ENCODE data around the gene S1PR3. TPM values are rescaled to one million over a fixed set of nuclear protein-coding genes. Genes with fewer than 3 reads are reported as not detected.

S1PR3 gene
- total RNA-seq, 1 donor from 2014 or later, result 18.3 TPM

DNA sequence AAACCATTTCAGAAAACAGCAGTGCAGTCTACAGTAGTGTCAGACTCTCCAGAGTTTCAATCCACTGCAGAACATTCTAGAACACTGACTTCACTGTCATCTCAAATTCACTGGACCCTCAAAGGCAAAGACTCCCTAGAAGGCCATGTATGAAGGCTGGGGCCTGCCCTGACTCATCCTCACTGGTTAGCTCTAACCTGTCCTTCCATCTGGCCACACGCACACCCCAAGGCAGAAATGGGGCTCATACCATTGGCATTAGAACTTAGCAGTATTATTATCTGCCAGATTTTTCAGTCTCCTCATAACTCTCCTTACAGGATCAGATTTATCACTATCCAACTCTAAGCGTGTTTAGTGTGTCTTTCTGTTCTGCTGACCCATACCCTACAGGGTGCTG, 20.4 kb downstream of the S1PR3 start:
- H3K9me3 Mint-ChIP-seq (ENCODE audit: unreplicated experiment), result no peaks in the 10 kb centered on the region
- no peaks in the 10 kb centered on the region for H3K36me3 Mint-ChIP-seq (ENCODE audit: low read depth, unreplicated experiment)
- H3K4me1 Mint-ChIP-seq (ENCODE audit: unreplicated experiment), result no peaks in the 10 kb centered on the region
- no peak overlapping the region for H3K4me3 Mint-ChIP-seq (ENCODE audit: unreplicated experiment)
- H3K27ac Mint-ChIP-seq (ENCODE audit: unreplicated experiment), result no peak overlapping the region
- DNase-seq (ENCODE audit: low spot score), result no peak
- TF ChIP-seq, protein P1, sequence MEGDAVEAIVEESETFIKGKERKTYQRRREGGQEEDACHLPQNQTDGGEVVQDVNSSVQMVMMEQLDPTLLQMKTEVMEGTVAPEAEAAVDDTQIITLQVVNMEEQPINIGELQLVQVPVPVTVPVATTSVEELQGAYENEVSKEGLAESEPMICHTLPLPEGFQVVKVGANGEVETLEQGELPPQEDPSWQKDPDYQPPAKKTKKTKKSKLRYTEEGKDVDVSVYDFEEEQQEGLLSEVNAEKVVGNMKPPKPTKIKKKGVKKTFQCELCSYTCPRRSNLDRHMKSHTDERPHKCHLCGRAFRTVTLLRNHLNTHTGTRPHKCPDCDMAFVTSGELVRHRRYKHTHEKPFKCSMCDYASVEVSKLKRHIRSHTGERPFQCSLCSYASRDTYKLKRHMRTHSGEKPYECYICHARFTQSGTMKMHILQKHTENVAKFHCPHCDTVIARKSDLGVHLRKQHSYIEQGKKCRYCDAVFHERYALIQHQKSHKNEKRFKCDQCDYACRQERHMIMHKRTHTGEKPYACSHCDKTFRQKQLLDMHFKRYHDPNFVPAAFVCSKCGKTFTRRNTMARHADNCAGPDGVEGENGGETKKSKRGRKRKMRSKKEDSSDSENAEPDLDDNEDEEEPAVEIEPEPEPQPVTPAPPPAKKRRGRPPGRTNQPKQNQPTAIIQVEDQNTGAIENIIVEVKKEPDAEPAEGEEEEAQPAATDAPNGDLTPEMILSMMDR (IDR thresholded peaks at IDR 0.05; ENCODE audit: unreplicated experiment), result no peak
- no peaks in the 10 kb centered on the region for H3K27me3 Mint-ChIP-seq (ENCODE audit: unreplicated experiment)

DNA sequence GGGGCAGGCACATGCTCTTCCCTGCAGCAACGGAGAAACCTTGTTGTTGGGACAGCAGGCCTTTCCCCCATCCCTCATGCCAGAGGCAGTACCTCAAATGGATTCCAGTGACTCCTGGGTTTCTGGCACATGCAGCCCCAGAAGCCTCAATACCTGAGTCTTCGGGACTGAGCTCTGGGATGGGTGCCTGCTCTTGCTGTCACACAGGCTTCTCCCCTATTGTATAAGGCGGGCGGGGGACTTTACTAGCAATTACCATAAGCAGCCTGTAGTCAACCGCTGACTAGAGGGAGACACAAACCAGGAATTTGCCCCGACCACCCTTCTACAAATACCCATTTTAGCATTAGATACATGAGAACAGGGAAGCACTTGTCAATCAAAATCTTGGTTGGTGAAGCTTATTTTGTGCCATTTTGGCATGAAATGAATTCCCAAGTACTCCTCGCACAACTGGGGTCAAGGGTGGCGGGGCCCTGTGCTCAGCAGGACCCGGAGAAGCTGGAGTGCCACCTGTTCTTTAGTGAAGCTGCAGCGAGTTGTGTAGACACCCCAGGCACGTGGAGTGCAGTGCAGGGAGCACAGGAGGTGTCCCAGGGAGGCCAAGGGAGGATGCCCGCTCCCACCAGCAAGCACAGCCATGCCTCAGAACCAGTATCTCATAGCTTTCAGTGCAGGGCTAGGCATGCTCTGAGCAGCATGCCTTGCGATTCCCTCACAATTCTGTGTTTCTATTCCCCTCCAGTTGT, 21.2 kb downstream of the S1PR3 start:
- no peaks in the 10 kb centered on the region for H3K4me1 Mint-ChIP-seq (ENCODE audit: unreplicated experiment)
- DNase-seq (ENCODE audit: low spot score), result no peak
- no peak overlapping the region for H3K27ac Mint-ChIP-seq (ENCODE audit: unreplicated experiment)
- no peaks in the 10 kb centered on the region for H3K9me3 Mint-ChIP-seq (ENCODE audit: unreplicated experiment)
- no peak overlapping the region for H3K4me3 Mint-ChIP-seq (ENCODE audit: unreplicated experiment)
- TF ChIP-seq, protein P1 (IDR thresholded peaks at IDR 0.05; ENCODE audit: unreplicated experiment), result no peak
- no peaks in the 10 kb centered on the region for H3K27me3 Mint-ChIP-seq (ENCODE audit: unreplicated experiment)
- no peaks in the 10 kb centered on the region for H3K36me3 Mint-ChIP-seq (ENCODE audit: low read depth, unreplicated experiment)

DNA sequence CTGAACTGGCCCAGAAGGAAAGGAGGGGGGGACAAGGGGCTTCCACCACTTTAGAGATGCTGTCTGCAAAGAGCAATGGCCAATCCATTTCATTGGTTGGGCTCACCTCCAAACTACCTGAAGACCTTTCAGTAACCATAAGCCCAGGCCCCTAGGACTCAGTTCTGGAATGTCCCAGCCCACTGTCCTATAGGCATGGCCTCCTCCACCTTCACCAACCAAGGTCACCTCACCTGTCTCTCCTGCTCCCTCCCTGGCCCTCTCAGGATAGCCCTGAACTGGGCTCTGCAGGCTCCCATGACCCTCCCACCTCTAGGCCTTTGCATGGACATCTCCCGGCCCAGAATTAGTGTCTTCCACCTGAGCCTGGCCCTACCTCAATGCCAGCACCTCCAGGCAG, 22.4 kb downstream of the S1PR3 start:
- Mint-ChIP-seq H3K36me3 (ENCODE audit: low read depth, unreplicated experiment) (no peaks in the 10 kb centered on the region), H3K27me3 (ENCODE audit: unreplicated experiment) (peaks cover 1% of the 10 kb centered on the region), H3K4me1 (ENCODE audit: unreplicated experiment) (no peaks in the 10 kb centered on the region), H3K27ac (ENCODE audit: unreplicated experiment) (no peak overlapping the region), H3K4me3 (ENCODE audit: unreplicated experiment) (no peak overlapping the region), H3K9me3 (ENCODE audit: unreplicated experiment) (no peaks in the 10 kb centered on the region)
- DNase-seq (ENCODE audit: low spot score), result no peak
- TF ChIP-seq, protein P1 (IDR thresholded peaks at IDR 0.05; ENCODE audit: unreplicated experiment), result no peak

DNA sequence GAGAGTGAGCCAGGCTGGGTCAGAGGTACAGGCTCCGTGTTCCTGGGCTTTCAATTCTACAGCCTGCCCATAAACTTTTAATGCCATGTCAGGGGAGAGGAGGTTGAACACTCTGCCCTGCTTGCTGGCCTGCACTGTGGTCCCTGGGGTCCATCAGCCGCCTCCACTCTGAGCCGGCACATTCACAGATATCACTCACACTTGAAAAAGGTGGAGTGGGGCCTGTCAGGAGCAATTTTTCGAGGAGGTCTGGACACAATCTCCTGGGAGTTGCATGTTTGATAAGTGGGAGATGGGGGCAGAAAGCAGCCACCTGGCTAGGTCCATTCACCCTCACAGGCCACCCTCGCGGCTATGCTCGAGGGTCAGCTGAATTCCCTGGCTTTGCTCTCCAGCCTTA, 22.9 kb downstream of the S1PR3 start:
- TF ChIP-seq, protein P1 (IDR thresholded peaks at IDR 0.05; ENCODE audit: unreplicated experiment), result no peak

DNA sequence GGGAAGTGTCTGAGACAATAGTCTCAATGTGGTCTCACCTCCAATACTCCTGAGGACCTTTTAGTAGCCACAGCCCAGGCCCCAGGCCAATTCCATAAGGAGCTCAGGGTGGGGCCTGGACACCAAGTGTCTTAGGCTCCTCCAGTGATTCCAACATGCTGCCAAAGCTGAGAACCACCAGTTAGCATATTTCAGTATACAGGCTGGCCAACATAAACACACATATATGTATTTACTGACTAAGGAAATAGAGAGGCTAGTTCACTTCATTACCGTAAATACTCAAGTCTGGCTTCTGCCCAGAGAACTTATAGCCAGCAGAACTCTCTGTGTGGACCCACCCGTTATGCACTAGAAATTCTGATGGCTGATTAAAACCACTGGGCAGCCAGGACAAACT, 24.1 kb downstream of the S1PR3 start:
- Mint-ChIP-seq H3K4me3 (ENCODE audit: unreplicated experiment) (no peak overlapping the region), H3K27me3 (ENCODE audit: unreplicated experiment) (peaks cover 1% of the 10 kb centered on the region), H3K4me1 (ENCODE audit: unreplicated experiment) (no peaks in the 10 kb centered on the region), H3K27ac (ENCODE audit: unreplicated experiment) (no peak overlapping the region), H3K36me3 (ENCODE audit: low read depth, unreplicated experiment) (no peaks in the 10 kb centered on the region), H3K9me3 (ENCODE audit: unreplicated experiment) (no peaks in the 10 kb centered on the region)
- TF ChIP-seq, protein P1 (IDR thresholded peaks at IDR 0.05; ENCODE audit: unreplicated experiment), result no peak
- DNase-seq (ENCODE audit: low spot score), result no peak

More for the DNA sequence above, 22.9 kb downstream of the S1PR3 start:
- no peak for DNase-seq (ENCODE audit: low spot score)
- Mint-ChIP-seq H3K9me3 (ENCODE audit: unreplicated experiment) (no peaks in the 10 kb centered on the region), H3K27ac (ENCODE audit: unreplicated experiment) (no peak overlapping the region), H3K36me3 (ENCODE audit: low read depth, unreplicated experiment) (no peaks in the 10 kb centered on the region), H3K4me3 (ENCODE audit: unreplicated experiment) (no peak overlapping the region), H3K4me1 (ENCODE audit: unreplicated experiment) (no peaks in the 10 kb centered on the region), H3K27me3 (ENCODE audit: unreplicated experiment) (peaks cover 1% of the 10 kb centered on the region)

Data from endothelial cell (in vitro differentiated cells).